ENCODE measurements around the gene CDH9. TPM values are rescaled to one million over a fixed set of nuclear protein-coding genes. Genes with fewer than 3 reads are reported as not detected.

Gene CDH9
- total and polyA plus RNA-seq, 9 of the 15 experiments (the other 6 are each of a cell fraction or from before 2014, with no cell fraction given): not detected

DNA sequence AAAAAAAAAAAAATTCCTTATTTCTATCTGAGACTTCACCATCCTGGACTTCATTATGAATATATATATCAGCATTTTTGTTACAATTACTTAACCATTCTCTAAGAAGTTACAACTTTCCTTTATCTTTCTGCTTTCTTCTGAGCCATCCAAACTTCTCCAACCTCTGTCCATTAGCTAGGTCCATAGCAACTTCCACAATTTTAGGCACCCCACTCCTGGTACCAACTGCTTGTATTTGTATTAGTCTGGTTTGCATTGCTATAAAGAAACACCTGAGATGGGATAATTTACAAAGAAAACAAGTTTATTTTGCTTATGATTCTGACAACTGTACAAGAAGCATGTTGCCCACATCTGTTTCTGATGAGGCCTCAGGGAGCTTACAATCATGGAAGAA is 182.1 kb downstream of the CDH9 start (continued):
- TF ChIP-seq, protein P1, sequence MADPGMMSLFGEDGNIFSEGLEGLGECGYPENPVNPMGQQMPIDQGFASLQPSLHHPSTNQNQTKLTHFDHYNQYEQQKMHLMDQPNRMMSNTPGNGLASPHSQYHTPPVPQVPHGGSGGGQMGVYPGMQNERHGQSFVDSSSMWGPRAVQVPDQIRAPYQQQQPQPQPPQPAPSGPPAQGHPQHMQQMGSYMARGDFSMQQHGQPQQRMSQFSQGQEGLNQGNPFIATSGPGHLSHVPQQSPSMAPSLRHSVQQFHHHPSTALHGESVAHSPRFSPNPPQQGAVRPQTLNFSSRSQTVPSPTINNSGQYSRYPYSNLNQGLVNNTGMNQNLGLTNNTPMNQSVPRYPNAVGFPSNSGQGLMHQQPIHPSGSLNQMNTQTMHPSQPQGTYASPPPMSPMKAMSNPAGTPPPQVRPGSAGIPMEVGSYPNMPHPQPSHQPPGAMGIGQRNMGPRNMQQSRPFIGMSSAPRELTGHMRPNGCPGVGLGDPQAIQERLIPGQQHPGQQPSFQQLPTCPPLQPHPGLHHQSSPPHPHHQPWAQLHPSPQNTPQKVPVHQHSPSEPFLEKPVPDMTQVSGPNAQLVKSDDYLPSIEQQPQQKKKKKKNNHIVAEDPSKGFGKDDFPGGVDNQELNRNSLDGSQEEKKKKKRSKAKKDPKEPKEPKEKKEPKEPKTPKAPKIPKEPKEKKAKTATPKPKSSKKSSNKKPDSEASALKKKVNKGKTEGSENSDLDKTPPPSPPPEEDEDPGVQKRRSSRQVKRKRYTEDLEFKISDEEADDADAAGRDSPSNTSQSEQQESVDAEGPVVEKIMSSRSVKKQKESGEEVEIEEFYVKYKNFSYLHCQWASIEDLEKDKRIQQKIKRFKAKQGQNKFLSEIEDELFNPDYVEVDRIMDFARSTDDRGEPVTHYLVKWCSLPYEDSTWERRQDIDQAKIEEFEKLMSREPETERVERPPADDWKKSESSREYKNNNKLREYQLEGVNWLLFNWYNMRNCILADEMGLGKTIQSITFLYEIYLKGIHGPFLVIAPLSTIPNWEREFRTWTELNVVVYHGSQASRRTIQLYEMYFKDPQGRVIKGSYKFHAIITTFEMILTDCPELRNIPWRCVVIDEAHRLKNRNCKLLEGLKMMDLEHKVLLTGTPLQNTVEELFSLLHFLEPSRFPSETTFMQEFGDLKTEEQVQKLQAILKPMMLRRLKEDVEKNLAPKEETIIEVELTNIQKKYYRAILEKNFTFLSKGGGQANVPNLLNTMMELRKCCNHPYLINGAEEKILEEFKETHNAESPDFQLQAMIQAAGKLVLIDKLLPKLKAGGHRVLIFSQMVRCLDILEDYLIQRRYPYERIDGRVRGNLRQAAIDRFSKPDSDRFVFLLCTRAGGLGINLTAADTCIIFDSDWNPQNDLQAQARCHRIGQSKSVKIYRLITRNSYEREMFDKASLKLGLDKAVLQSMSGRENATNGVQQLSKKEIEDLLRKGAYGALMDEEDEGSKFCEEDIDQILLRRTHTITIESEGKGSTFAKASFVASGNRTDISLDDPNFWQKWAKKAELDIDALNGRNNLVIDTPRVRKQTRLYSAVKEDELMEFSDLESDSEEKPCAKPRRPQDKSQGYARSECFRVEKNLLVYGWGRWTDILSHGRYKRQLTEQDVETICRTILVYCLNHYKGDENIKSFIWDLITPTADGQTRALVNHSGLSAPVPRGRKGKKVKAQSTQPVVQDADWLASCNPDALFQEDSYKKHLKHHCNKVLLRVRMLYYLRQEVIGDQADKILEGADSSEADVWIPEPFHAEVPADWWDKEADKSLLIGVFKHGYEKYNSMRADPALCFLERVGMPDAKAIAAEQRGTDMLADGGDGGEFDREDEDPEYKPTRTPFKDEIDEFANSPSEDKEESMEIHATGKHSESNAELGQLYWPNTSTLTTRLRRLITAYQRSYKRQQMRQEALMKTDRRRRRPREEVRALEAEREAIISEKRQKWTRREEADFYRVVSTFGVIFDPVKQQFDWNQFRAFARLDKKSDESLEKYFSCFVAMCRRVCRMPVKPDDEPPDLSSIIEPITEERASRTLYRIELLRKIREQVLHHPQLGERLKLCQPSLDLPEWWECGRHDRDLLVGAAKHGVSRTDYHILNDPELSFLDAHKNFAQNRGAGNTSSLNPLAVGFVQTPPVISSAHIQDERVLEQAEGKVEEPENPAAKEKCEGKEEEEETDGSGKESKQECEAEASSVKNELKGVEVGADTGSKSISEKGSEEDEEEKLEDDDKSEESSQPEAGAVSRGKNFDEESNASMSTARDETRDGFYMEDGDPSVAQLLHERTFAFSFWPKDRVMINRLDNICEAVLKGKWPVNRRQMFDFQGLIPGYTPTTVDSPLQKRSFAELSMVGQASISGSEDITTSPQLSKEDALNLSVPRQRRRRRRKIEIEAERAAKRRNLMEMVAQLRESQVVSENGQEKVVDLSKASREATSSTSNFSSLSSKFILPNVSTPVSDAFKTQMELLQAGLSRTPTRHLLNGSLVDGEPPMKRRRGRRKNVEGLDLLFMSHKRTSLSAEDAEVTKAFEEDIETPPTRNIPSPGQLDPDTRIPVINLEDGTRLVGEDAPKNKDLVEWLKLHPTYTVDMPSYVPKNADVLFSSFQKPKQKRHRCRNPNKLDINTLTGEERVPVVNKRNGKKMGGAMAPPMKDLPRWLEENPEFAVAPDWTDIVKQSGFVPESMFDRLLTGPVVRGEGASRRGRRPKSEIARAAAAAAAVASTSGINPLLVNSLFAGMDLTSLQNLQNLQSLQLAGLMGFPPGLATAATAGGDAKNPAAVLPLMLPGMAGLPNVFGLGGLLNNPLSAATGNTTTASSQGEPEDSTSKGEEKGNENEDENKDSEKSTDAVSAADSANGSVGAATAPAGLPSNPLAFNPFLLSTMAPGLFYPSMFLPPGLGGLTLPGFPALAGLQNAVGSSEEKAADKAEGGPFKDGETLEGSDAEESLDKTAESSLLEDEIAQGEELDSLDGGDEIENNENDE (IDR thresholded peaks at IDR 0.05; ENCODE audit: low read depth, low read length): no peak
- TF ChIP-seq ZEB2 (IDR thresholded peaks at IDR 0.05): no peak
